CD4-positive, alpha-beta T cell treated with Interleukin-17A for 4 hours (primary cell): Measurements from ENCODE around the gene BFSP1.

Experiments used
- DNase-seq: peaks from one replicate; pipeline ENCODE4 v3.0.0-alpha.2; 2020; ENCODE audit warnings: mixed read lengths

Gene BFSP1

GRCh38 chr20:17556837-17557674 is 25.9 kb upstream of the BFSP1 start:
- DNase-seq, result no peak

GRCh38 chr20:17555106-17555505 is 23.9 kb upstream of the BFSP1 start:
- DNase-seq, result no peak

GRCh38 chr20:17549131-17549530 is 18.0 kb upstream of the BFSP1 start:
- DNase-seq, result no peak

GRCh38 chr20:17545127-17545526 is 13.9 kb upstream of the BFSP1 start:
- DNase-seq, result no peak

- DNase-seq, result no peak
These were observed 12.5 kb upstream of the BFSP1 start for GRCh38 chr20:17543531-17544131.

GRCh38 chr20:17542993-17543412 is 11.8 kb upstream of the BFSP1 start:
- no peak for DNase-seq

- no peak for DNase-seq
These were observed 11.3 kb upstream of the BFSP1 start for GRCh38 chr20:17542481-17542880.

GRCh38 chr20:17541996-17542395 is 10.8 kb upstream of the BFSP1 start:
- DNase-seq, result no peak

GRCh38 chr20:17541596-17541995 is 10.4 kb upstream of the BFSP1 start:
- DNase-seq, result no peak

GRCh38 chr20:17538517-17539170 is 7.5 kb upstream of the BFSP1 start:
- no peak for DNase-seq

GRCh38 chr20:17537959-17538358 is 6.8 kb upstream of the BFSP1 start:
- DNase-seq, result no peak

GRCh38 chr20:17536944-17537444 is 5.8 kb upstream of the BFSP1 start:
- peak; percentile 67 for DNase-seq

- no peak for DNase-seq
These were observed 2.9 kb upstream of the BFSP1 start for GRCh38 chr20:17534077-17534476.

- DNase-seq, result no peak
These were observed 2.2 kb upstream of the BFSP1 start for GRCh38 chr20:17533396-17533795.

- DNase-seq, result no peak
These were observed 466 bp upstream of the BFSP1 start for GRCh38 chr20:17531665-17532025.

GRCh38 chr20:17530153-17530552 is 1.0 kb downstream of the BFSP1 start:
- DNase-seq, result no peak

- no peak for DNase-seq
These were observed 1.6 kb downstream of the BFSP1 start for GRCh38 chr20:17529586-17529985.

- peak; percentile 12 for DNase-seq
These were observed 5.5 kb downstream of the BFSP1 start for GRCh38 chr20:17525650-17526049.

- DNase-seq, result no peak
These were observed 6.0 kb downstream of the BFSP1 start for GRCh38 chr20:17525132-17525531.

GRCh38 chr20:17524560-17524959 is 6.6 kb downstream of the BFSP1 start:
- DNase-seq, result no peak

- DNase-seq, result no peak
These were observed 7.9 kb downstream of the BFSP1 start for GRCh38 chr20:17523326-17523725.

- DNase-seq, result no peak
These were observed 8.7 kb downstream of the BFSP1 start for GRCh38 chr20:17522528-17522927.

GRCh38 chr20:17520583-17520982 is 10.6 kb downstream of the BFSP1 start:
- DNase-seq, result no peak
